Stimulated activated CD8-positive, alpha-beta memory T cell treated with anti-CD3 and anti-CD28 coated beads, Interleukin-7, amount 100 ng/mL, for 48 hours (primary cell): ENCODE data around the gene KIRREL1.
"Not testable (repeated sequence)": the region's sequence is repeated elsewhere in the genome, so short reads cannot be mapped to it uniquely, and the experiment has no call there.

ENCODE experiments used
- DNase-seq, 2 donors: peaks; one replicate each; pipeline ENCODE4 v3.0.0-alpha.2; 2020; ENCODE audit warnings: low read depth in 1 of 2; ENCODE audit errors: extremely low read depth in 1 of 2

KIRREL1 gene

GRCh38 chr1:158126425-158126824 is 133.0 kb downstream of the KIRREL1 start:
- DNase-seq: no peak

GRCh38 chr1:158128531-158128930 is 135.1 kb downstream of the KIRREL1 start:
- DNase-seq: not testable (repeated sequence)

GRCh38 chr1:158131217-158131616 is 137.8 kb downstream of the KIRREL1 start:
- DNase-seq: no peak

GRCh38 chr1:158140764-158141192 is 147.3 kb downstream of the KIRREL1 start:
- DNase-seq: no peak

GRCh38 chr1:158145173-158145719 is 151.8 kb downstream of the KIRREL1 start:
- DNase-seq: no peak

GRCh38 chr1:158146165-158146564 is 152.7 kb downstream of the KIRREL1 start:
- no peak for DNase-seq

GRCh38 chr1:158146739-158147138 is 153.3 kb downstream of the KIRREL1 start:
- DNase-seq: no peak

GRCh38 chr1:158147401-158147800 is 154.0 kb downstream of the KIRREL1 start:
- DNase-seq: no peak

GRCh38 chr1:158147869-158148268 is 154.4 kb downstream of the KIRREL1 start:
- no peak for DNase-seq

- no peak for DNase-seq
Measured at GRCh38 chr1:158148468-158148867, 155.0 kb downstream of the KIRREL1 start.

- no peak for DNase-seq
Measured at GRCh38 chr1:158149175-158149574, 155.7 kb downstream of the KIRREL1 start.
